GM12801 (cell line): ENCODE measurements around the gene HPX.

Experiments used
- TF ChIP-seq, protein P1 (sequence below): IDR thresholded peaks from one replicate; pipeline ENCODE4 v1.5.1; 2011; ENCODE audit warnings: control low read depth; ENCODE audit not compliant: insufficient read length; ENCODE audit errors: extremely low read depth

Gene HPX

DNA sequence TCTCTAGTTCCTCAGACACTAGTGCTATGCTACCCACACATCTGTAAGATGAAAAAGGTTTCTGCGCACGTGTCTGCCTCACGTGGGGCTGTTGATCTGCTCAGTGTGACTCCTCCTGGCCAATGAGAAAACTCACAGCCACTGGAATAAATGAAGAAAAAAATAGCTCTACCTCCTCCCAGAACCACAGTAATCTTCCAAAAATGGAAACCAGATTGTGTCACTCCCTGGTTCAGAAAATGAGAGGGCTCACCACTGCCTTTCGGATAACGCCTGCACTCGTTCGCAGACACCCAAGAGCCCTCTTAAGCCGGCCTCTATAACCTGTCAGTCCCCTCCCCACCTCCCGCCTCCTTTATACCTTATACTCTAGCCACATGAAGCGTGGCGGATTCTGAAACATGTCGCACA lies 27.0 kb downstream of the HPX start:
- TF ChIP-seq, protein P1, sequence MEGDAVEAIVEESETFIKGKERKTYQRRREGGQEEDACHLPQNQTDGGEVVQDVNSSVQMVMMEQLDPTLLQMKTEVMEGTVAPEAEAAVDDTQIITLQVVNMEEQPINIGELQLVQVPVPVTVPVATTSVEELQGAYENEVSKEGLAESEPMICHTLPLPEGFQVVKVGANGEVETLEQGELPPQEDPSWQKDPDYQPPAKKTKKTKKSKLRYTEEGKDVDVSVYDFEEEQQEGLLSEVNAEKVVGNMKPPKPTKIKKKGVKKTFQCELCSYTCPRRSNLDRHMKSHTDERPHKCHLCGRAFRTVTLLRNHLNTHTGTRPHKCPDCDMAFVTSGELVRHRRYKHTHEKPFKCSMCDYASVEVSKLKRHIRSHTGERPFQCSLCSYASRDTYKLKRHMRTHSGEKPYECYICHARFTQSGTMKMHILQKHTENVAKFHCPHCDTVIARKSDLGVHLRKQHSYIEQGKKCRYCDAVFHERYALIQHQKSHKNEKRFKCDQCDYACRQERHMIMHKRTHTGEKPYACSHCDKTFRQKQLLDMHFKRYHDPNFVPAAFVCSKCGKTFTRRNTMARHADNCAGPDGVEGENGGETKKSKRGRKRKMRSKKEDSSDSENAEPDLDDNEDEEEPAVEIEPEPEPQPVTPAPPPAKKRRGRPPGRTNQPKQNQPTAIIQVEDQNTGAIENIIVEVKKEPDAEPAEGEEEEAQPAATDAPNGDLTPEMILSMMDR = no peak

DNA sequence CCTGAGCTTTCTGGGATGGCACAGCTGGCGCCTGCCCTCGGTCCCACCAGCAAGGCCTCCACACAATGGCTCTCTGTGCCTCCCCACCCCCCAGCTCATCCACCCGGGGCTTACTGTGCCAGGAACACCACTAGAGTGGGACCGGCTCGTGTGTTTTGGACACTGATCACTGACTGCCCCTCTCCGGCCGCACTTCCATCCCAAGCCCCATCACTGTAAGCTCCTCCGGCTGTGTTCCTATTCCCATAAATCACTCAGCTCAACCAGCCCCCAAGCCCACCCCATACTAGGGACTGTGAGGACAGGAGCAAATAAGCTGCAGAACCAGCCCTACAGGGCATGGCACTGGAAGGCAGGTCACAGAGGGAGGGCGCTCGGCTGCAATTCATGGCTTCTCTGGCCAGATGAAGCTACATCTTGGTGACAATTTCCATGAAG lies 29.2 kb downstream of the HPX start:
- TF ChIP-seq, protein P1 = no peak

DNA sequence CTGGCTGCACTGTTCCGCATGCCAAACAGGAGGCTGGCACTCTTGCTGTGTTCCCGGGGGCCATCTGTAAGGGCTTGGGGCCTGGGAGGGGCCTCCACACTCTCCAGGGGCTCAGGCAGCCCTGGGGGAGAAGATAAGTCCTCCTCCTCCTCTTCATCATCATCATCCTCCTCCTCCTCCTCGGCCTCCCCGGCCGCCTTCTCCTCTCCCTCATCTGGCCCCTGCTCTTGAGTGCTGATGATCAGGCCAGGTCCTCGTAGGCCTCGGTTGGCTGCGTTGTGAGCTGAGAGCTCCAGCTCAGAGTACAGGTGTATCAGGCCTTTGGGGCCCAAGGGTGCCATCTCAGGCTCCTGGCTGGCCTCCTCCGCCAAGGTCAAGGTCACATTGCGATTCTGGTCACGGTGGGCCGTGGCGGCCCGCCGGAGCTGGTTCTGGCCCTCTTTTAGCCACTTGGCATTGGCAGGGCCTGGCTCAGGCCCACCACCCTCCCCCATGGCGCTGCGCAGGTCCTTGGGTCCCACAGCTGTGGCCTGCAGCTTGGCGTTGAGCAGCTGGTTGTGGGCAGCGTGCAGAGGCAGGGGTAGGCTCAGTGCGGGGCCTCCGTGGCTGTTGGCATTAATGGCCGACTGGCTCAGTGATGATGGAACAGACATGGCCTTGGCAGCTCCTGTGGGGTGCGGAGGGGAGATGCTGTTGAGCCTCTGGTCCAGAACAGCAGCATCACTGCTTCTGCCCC lies 29.9 kb downstream of the HPX start:
- TF ChIP-seq, protein P1 = no peak

GRCh38 chr11:6406370-6406769 lies 34.4 kb downstream of the HPX start:
- TF ChIP-seq, protein P1 = no peak

DNA sequence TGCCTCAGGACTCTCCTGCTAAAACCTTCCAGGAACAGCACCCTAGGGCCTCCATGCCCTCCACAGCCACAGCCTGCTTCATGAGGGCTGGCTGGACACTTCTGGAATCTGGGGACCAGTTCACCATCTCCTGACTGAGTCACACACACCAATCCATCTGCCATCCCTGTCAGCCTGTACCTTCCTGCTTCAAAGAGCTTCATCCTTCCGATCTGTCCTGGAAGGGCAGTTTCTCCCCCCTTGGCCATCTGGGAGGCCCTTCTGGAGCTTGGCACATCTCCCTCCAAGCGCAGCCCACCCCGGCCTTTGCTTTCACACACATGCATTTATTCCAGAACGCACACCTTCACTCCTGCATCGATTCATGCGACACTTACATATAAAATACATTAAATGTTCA lies 34.9 kb downstream of the HPX start:
- TF ChIP-seq, protein P1 = no peak

GRCh38 chr11:6405052-6405667 lies 35.6 kb downstream of the HPX start:
- TF ChIP-seq, protein P1 = no peak

- TF ChIP-seq, protein P1 = no peak
Measured at GRCh38 chr11:6404342-6405051, 36.3 kb downstream of the HPX start.
